ENCODE data around the gene SCAP.
"Not testable (repeated sequence)": the region's sequence is repeated elsewhere in the genome, so short reads cannot be mapped to it uniquely, and the experiment has no call there.

DNA sequence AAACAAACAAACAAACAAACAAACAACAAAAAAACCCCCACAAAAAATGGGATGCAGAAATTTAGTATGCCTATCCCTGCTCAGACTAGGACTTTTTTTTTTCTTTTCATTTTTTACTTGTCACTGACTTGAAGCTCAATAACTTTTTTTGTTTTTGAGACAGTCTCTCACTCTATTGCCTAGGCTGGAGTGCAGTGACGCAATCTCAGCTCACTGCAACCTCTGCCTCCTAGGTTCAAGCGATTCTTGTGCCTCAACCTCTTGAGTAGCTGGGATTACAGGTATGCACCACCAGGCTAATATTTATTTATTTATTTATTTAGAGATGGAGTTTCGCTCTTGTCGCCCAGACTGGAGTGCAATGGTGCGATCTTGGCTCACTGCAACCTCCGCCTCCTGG is 29.5 kb upstream of the SCAP start:
- TF ChIP-seq EZH2 (IDR thresholded peaks at IDR 0.05); POLR2AphosphoS5 (IDR thresholded peaks at IDR 0.05; ENCODE audit: borderline replicate concordance, low read depth, low read length): not testable (repeated sequence)

All from SK-N-MC (cell line).